Stomach smooth muscle (tissue), 2 donors: ENCODE results near the gene KRT84.
"Not testable (repeated sequence)": the region's sequence is repeated elsewhere in the genome, so short reads cannot be mapped to it uniquely, and the experiment has no call there.

Experiments used
- H3K27ac ChIP-seq: one replicate; pipeline ENCODE4 v1.7.0; 2013; ENCODE audit warnings: mild to moderate bottlenecking, low read length, inconsistent platforms
- H3K27me3 ChIP-seq, 2 donors: one replicate each; pipeline ENCODE4 v1.7.0; 2013; ENCODE audit warnings: low read length in 2 of 2; ENCODE audit not compliant: insufficient read depth in 2 of 2, control insufficient read depth in 1 of 2
- H3K36me3 ChIP-seq, 2 donors: one replicate each; pipeline ENCODE4 v1.7.0; 2013; ENCODE audit warnings: low read length in 2 of 2; ENCODE audit not compliant: control insufficient read depth in 2 of 2, insufficient read depth in 2 of 2
- H3K4me1 ChIP-seq: one replicate; pipeline ENCODE4 v1.7.0; 2013; ENCODE audit warnings: low read length; ENCODE audit not compliant: control insufficient read depth, insufficient read depth
- H3K4me3 ChIP-seq, 2 donors: one replicate each; pipeline ENCODE4 v1.7.0; 2013; ENCODE audit warnings: low read length in 2 of 2
- H3K9ac ChIP-seq, 2 donors: one replicate each; pipeline ENCODE4 v1.7.0; 2013; ENCODE audit warnings: low read length in 2 of 2, mild to moderate bottlenecking in 1 of 2
- H3K9me3 ChIP-seq, 2 donors: one replicate each; pipeline ENCODE4 v1.7.0; 2013; ENCODE audit warnings: low read length in 2 of 2; ENCODE audit not compliant: control insufficient read depth in 2 of 2
- donor health status: healthy.
- donor health status: Pancreatic carcinoma.

KRT84 gene

DNA sequence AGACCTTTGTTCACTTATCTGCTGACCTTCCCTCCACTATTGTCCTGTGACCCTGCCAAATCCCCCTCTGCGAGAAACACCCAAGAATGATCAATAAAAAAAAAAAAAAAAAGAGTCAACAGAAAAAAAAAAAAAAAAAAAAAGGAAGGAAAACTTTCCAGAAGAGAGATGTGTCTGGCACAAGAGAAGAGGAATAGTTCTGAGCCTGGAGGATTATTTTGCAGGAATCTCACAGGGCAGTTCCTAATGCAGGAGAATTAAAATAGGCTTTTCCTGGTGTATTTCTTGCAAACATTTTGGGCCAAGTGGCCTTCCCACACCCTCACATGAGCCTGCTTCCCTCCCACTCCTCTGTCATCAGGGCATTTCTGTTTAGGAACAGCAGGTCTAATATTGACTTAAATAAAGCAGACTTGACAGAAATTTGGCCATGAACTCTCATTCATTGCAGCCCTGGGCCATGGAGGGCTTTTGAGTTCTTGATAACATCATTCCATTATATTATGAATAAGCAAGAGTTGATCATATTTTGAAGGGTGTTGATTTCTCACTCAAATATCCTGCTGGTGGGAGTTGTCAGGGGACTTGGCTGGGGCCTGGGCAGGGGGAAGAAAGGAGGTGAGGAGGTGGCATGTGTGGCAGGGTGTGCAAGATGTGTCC, 25.3 kb upstream of the KRT84 start:
- H3K27ac ChIP-seq, H3K4me3 ChIP-seq, H3K36me3 ChIP-seq, H3K9ac ChIP-seq, H3K27me3 ChIP-seq, H3K4me1 ChIP-seq, H3K9me3 ChIP-seq: not testable (repeated sequence)

- Histone ChIP-seq H3K27ac (no peak overlapping the region), H3K27me3 (peaks cover 0 to 2% of the 10 kb centered on the region in 2 donors), H3K4me1 (no peaks in the 10 kb centered on the region), H3K9me3 (no peaks in the 10 kb centered on the region), H3K4me3 (no peak overlapping the region), H3K36me3 (no peaks in the 10 kb centered on the region), H3K9ac (no peak overlapping the region)
These were observed 22.5 kb upstream of the KRT84 start for GRCh38 chr12:52407918-52408317.

GRCh38 chr12:52405922-52406385, 20.5 kb upstream of the KRT84 start, which contains the start of gene KRT82:
TSS of gene KRT82 (minus strand) at chr12:52406335. CDS start at chr12:52406277, 58 bp downstream.
- Histone ChIP-seq H3K4me3 (no peak within 1 kb of the TSS), H3K36me3 (no peaks in the 10 kb centered on the region), H3K27ac (no peak within 1 kb of the TSS), H3K9ac (no peak within 1 kb of the TSS), H3K9me3 (no peaks in the 10 kb centered on the region), H3K4me1 (no peaks in the 10 kb centered on the region), H3K27me3 (peaks cover 0 to 2% of the 10 kb centered on the region in 2 donors)

GRCh38 chr12:52404951-52405350, 19.5 kb upstream of the KRT84 start:
- Histone ChIP-seq H3K4me3 (no peak overlapping the region), H3K9me3 (no peaks in the 10 kb centered on the region), H3K27ac (no peak overlapping the region), H3K27me3 (peaks cover 0 to 3% of the 10 kb centered on the region in 2 donors), H3K9ac (no peak overlapping the region), H3K4me1 (no peaks in the 10 kb centered on the region), H3K36me3 (no peaks in the 10 kb centered on the region)

GRCh38 chr12:52403561-52403960, 18.1 kb upstream of the KRT84 start:
- H3K9me3 ChIP-seq, result no peaks in the 10 kb centered on the region
- no peak overlapping the region for H3K27ac ChIP-seq
- H3K36me3 ChIP-seq, result no peaks in the 10 kb centered on the region
- H3K27me3 ChIP-seq, result peaks cover 0 to 5% of the 10 kb centered on the region in 2 donors
- H3K4me1 ChIP-seq, result no peaks in the 10 kb centered on the region
- no peak overlapping the region for H3K4me3 ChIP-seq
- no peak overlapping the region for H3K9ac ChIP-seq

- Histone ChIP-seq H3K9me3 (no peaks in the 10 kb centered on the region), H3K4me3 (no peak overlapping the region), H3K4me1 (no peaks in the 10 kb centered on the region), H3K27ac (no peak overlapping the region), H3K27me3 (peaks cover 0 to 5% of the 10 kb centered on the region in 2 donors), H3K9ac (no peak overlapping the region), H3K36me3 (no peaks in the 10 kb centered on the region)
These were observed 17.6 kb upstream of the KRT84 start for GRCh38 chr12:52402873-52403540.

DNA sequence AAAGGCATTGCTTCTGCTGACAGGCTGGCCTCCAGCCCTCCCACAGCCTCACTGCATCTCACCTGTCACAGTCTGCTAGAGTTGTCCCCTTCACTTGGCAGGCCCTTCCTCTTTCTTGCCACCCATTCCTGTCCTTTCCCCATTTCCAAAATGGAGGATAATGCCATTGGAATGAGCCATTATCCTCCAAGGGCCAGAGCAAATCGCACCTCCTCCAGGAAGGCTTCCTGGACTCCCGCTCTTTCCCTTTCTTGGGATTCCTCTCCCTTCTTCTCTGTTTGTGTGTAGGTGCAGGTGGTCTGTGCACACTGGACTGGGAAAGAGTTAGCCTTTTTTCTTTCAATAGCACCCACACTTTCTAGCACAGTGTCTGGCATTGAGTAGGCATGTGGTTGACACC, 16.9 kb upstream of the KRT84 start:
- H3K9ac ChIP-seq, result no peak overlapping the region
- H3K36me3 ChIP-seq, result no peaks in the 10 kb centered on the region
- H3K27me3 ChIP-seq, result peaks cover 0 to 5% of the 10 kb centered on the region in 2 donors
- no peak overlapping the region for H3K27ac ChIP-seq
- no peaks in the 10 kb centered on the region for H3K4me1 ChIP-seq
- no peaks in the 10 kb centered on the region for H3K9me3 ChIP-seq
- no peak overlapping the region for H3K4me3 ChIP-seq

- no peak overlapping the region for H3K4me3 ChIP-seq
- no peaks in the 10 kb centered on the region for H3K4me1 ChIP-seq
- H3K27me3 ChIP-seq, result peaks cover 0 to 5% of the 10 kb centered on the region in 2 donors
- no peaks in the 10 kb centered on the region for H3K36me3 ChIP-seq
- no peak overlapping the region for H3K27ac ChIP-seq
- no peak overlapping the region for H3K9ac ChIP-seq
- no peaks in the 10 kb centered on the region for H3K9me3 ChIP-seq
These were observed 16.5 kb upstream of the KRT84 start for GRCh38 chr12:52401926-52402325.

DNA sequence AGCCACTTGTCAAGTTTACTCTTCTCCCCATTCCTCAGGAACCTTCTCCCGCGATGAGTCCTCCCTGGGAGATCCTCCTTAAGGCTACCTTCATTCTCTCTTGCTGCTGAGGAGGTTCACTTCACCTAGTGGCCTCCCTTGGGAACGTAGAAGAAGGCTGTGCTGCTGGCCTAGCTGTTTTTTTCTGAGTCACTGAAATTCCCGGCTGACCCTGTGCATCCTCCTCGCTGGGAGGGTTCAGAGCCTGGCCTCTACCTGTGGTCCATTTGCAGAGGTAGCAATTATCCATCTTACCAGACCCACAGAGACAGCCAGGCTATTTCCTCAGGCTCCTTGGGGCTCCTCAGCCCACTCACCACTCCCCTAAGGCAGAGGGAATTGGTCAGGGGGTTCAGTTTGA, 16.1 kb upstream of the KRT84 start:
- H3K27ac ChIP-seq, result no peak overlapping the region
- H3K4me3 ChIP-seq, result no peak overlapping the region
- no peaks in the 10 kb centered on the region for H3K9me3 ChIP-seq
- H3K27me3 ChIP-seq, result peaks cover 0 to 5% of the 10 kb centered on the region in 2 donors
- no peak overlapping the region for H3K9ac ChIP-seq
- H3K4me1 ChIP-seq, result no peaks in the 10 kb centered on the region
- no peaks in the 10 kb centered on the region for H3K36me3 ChIP-seq

DNA sequence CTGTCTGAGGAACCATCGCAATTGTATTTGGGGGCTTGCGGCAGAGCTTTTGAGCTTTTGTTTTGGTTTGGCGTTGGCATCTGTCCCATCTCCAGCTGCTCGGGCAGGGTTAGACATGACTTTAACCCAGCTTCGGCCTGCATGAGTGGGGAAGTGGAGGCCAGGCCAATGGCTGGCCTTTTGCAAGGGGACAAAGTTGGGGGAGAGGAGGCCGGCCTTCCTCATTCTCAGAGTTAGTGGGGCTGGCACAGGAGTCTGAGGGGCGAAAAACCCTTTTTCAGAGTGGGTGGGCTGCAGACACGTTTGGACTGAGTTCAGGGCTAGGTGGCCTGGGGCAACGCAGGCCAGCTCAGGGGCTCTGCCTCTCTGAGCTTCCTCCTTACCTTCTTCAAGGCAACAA, 15.5 kb upstream of the KRT84 start:
- H3K9me3 ChIP-seq, result no peaks in the 10 kb centered on the region
- H3K36me3 ChIP-seq, result no peaks in the 10 kb centered on the region
- no peaks in the 10 kb centered on the region for H3K4me1 ChIP-seq
- H3K27me3 ChIP-seq, result peaks cover 0 to 6% of the 10 kb centered on the region in 2 donors
- H3K27ac ChIP-seq, result no peak overlapping the region
- H3K9ac ChIP-seq, result no peak overlapping the region
- H3K4me3 ChIP-seq, result no peak overlapping the region

DNA sequence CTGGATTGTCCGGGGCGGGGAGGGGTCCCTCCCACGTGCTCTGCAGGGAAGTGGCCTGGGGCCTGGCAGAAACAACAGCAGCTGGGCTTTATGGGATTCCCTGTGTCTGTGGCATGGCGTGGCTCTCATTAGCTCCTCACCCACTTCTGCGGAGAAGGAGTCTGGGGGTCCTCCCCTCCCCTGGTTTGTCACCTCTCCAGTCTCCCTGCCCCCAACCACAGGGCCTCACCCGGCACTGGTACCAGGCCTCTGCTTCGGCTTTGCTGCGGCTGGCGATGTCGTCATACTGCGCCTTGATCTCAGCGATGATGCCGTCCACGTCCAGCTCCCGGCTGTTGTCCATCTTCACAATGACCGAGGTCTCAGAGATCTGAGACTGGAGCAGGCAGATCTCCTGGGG, 14.3 kb upstream of the KRT84 start:
- no peak overlapping the region for H3K4me3 ChIP-seq
- H3K9me3 ChIP-seq, result no peaks in the 10 kb centered on the region
- H3K27me3 ChIP-seq, result peaks cover 0 to 6% of the 10 kb centered on the region in 2 donors
- no peaks in the 10 kb centered on the region for H3K4me1 ChIP-seq
- H3K27ac ChIP-seq, result no peak overlapping the region
- H3K36me3 ChIP-seq, result no peaks in the 10 kb centered on the region
- H3K9ac ChIP-seq, result no peak overlapping the region
